Measurements from ENCODE around the gene AGGF1.
"Not testable (repeated sequence)": the region's sequence is repeated elsewhere in the genome, so short reads cannot be mapped to it uniquely, and the experiment has no call there.

Gene AGGF1

DNA sequence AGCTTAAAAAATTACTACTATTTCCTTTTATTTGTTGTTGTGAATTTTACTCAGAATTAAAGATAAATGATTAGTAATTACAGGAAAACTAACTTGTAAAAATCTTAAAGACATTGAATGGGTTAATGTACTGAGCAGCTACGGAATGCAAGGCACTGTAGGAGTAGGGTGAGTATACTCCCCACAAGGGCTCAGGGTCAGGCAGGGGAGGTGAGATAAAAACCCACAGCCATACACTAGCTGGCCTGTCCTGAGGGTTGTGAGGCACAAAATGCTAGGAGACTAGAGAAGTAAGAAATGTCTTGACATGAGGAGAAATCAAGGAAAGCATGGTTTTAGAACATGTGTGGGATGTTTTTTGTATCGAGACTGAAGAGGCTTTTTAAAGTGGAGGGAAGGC lies 43.5 kb downstream of the AGGF1 start:
- H3K4me3 ChIP-seq (ENCODE audit: low read depth, low read length), result no peak overlapping the region
- TF ChIP-seq, protein P1, sequence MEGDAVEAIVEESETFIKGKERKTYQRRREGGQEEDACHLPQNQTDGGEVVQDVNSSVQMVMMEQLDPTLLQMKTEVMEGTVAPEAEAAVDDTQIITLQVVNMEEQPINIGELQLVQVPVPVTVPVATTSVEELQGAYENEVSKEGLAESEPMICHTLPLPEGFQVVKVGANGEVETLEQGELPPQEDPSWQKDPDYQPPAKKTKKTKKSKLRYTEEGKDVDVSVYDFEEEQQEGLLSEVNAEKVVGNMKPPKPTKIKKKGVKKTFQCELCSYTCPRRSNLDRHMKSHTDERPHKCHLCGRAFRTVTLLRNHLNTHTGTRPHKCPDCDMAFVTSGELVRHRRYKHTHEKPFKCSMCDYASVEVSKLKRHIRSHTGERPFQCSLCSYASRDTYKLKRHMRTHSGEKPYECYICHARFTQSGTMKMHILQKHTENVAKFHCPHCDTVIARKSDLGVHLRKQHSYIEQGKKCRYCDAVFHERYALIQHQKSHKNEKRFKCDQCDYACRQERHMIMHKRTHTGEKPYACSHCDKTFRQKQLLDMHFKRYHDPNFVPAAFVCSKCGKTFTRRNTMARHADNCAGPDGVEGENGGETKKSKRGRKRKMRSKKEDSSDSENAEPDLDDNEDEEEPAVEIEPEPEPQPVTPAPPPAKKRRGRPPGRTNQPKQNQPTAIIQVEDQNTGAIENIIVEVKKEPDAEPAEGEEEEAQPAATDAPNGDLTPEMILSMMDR (IDR thresholded peaks at IDR 0.05; ENCODE audit: control insufficient read depth, extremely low read depth, insufficient read depth), result no peak
- no peak for DNase-seq (ENCODE audit: low read depth)

DNA sequence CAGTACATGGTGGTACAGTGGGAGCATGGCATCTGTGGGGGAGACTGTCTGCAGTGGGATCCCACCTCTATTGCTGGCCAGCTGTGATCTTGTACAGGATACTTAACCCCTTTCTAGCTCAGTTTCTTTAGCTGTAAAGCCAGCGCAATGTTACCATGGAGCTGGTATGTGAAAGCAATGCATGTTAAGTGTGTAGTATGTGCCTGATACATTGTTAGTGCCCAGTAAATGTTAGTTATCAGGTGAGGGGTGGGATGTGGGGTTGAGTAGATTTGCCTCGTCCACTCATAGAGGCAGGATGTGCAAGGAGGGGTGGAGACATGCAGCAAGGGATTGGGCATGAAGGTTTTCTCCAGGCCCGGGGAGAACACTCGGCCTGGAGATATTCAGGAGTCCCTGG lies 44.5 kb downstream of the AGGF1 start:
- DNase-seq (ENCODE audit: low read depth), result no peak
- TF ChIP-seq, protein P1 (IDR thresholded peaks at IDR 0.05; ENCODE audit: control insufficient read depth, extremely low read depth, insufficient read depth), result no peak
- no peak overlapping the region for H3K4me3 ChIP-seq (ENCODE audit: low read depth, low read length)

DNA sequence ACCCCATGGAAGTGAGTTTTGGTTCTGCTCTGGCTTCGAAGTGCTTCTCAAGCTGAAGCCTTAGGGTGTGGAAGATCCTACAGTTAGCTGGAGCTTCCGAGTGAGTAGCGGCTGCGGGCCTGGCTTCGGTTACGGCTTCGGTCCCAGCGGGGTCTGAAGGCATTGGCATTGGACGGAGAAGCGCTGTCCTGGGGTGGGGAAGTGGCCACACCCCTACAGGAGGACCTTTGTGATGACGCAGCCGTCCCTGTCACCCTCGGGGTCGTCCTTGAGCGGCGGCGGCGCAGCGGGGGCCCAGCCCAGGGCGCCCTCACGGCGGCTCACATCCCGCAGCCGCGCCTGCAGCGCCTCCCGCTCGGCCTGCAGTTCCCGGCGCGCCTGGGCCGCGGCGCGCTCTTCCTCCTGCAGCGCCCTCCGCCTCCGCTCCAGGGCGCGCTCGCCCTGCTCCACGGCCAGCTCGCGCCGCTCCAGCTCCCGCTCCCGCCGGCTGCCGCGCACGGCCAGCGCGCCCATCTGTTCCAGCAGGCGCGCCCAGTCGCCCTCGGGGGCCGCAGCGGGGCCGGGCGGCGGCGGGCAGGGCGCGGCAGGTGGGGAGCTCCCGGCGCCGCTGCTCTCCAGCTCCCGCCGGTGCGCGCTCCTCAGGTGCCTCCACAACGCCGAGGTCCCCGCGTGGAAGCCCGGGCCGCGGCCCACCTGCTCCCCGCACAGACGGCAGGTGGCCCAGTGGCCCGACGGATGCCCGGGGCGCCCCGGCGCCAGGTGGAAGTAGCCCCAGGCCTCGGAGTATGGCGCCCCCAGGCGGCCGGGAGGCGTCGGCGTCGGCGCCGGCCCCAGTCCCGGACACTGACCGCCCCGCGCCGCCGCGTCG lies 47.0 kb downstream of the AGGF1 start:
- H3K4me3 ChIP-seq (ENCODE audit: low read depth, low read length), result no peak overlapping the region
- DNase-seq (ENCODE audit: low read depth), result no peak
- TF ChIP-seq, protein P1 (IDR thresholded peaks at IDR 0.05; ENCODE audit: control insufficient read depth, extremely low read depth, insufficient read depth), result no peak

DNA sequence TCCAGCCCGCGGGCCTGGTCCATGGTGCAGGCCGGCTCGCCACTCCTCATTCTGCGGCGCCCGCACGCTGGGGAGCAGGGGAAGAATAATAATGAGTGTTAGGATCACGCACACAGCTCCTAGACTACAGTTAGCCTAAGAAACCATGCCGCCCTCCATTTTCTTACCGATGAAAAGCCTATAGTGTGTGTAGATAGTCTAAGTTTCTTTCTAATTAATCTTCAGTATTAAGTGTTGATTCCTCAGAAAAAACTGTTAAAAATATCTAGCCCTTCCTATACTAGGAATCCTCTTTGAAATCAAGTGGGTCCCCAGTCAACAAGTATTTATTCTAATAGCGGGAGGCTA lies 47.6 kb downstream of the AGGF1 start:
- no peak for DNase-seq (ENCODE audit: low read depth)
- H3K4me3 ChIP-seq (ENCODE audit: low read depth, low read length), result no peak overlapping the region
- TF ChIP-seq, protein P1 (IDR thresholded peaks at IDR 0.05; ENCODE audit: control insufficient read depth, extremely low read depth, insufficient read depth), result no peak

DNA sequence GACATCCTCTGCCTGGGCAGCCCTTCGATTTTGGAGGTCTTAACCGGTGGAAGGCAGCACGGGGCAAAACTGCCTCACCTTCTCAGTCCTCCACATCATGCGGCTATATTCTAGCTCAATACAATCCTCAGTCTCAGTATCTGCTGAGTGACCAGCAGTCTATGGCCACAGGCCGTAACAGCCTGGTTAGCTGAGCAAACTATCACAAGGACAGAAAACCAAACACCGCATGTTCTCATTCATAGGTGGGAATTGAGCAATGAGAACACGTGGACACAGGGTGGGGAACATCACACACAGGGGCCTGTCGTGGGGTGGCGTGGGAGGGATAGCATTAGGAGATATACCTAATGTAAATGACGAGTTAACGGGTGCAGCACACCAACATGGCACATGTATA lies 50.3 kb downstream of the AGGF1 start:
- H3K4me3 ChIP-seq (ENCODE audit: low read depth, low read length); DNase-seq (ENCODE audit: low read depth): not testable (repeated sequence)

DNA sequence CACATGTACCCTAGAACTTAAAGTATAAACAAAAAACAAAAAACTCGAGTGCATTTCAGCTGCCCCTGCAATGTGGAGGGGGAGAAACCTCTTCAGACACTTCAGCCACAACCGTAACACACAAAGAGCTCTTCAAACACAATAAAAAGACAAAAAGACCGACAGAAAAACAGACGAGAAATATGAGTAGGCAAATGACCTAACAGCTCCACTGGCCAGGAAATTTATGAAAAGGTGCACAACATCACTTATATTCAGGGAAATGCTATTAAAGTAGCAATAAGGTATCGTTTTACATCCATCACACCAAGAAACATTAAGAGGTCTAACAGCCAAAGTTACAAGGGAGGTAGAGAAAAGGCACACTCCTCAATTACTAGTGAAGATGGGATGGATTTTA lies 50.7 kb downstream of the AGGF1 start:
- H3K4me3 ChIP-seq (ENCODE audit: low read depth, low read length), result no peak overlapping the region
- DNase-seq (ENCODE audit: low read depth), result no peak
- TF ChIP-seq, protein P1 (IDR thresholded peaks at IDR 0.05; ENCODE audit: control insufficient read depth, extremely low read depth, insufficient read depth), result no peak

DNA sequence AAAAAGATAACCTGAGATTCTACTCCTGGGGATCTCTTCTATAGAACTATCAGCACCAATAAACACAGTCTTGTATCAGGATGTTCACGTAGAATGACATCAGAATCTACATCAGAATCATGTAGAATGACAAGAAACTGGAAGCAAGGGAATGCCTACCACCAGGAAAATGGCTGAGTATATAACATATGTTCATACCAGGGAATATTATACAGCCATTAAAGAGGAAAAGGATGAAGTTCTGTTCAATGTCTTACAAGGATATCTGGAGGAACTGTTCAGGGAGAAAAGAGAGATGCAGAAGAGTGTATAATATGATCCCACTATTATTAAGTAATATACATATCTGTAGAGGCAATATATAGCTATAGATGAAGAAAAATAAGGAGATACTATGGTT lies 52.1 kb downstream of the AGGF1 start:
- TF ChIP-seq, protein P1 (IDR thresholded peaks at IDR 0.05; ENCODE audit: control insufficient read depth, extremely low read depth, insufficient read depth), result no peak
- H3K4me3 ChIP-seq (ENCODE audit: low read depth, low read length), result no peak overlapping the region
- no peak for DNase-seq (ENCODE audit: low read depth)

Measured in LNCaP clone FGC (cell line).